ENCODE data around the gene CPAMD8. TPM values are rescaled to one million over a fixed set of nuclear protein-coding genes. Genes with fewer than 3 reads are reported as not detected.

CPAMD8 gene
- total RNA-seq, 4 donors from 2014 or later, result 6.0 to 15.6 (median 7.6) TPM

GRCh38 chr19:16896146-16897028 lies 130.2 kb downstream of the CPAMD8 start:
- in situ Hi-C loops (cut with MboI; ENCODE audit: low sequenced_read_pairs in 4 of 4) (no loop called here), intact Hi-C loops (cut with DNase I; ENCODE audit: low total_unique reads) (no loop called here)
- Histone ChIP-seq H3K9me3 (no peaks in the 10 kb centered on the region), H3K4me1 (peaks cover 0 to 7% of the 10 kb centered on the region in 2 donors), H3K27me3 (peaks cover 15 to 25% (median 21%) of the 10 kb centered on the region in 3 donors), H3K27ac (peak overlapping the region in 3 of 4 donors; percentile 64 to 77 (median 74)), H3K36me3 (no peaks in the 10 kb centered on the region), H3K4me3 (peak overlapping the region; percentile 46 to 62 (median 56))
- DNase-seq, result no peak
- ATAC-seq, result peak in 1 of 2 donors; percentile 20
- TF ChIP-seq, protein P1, sequence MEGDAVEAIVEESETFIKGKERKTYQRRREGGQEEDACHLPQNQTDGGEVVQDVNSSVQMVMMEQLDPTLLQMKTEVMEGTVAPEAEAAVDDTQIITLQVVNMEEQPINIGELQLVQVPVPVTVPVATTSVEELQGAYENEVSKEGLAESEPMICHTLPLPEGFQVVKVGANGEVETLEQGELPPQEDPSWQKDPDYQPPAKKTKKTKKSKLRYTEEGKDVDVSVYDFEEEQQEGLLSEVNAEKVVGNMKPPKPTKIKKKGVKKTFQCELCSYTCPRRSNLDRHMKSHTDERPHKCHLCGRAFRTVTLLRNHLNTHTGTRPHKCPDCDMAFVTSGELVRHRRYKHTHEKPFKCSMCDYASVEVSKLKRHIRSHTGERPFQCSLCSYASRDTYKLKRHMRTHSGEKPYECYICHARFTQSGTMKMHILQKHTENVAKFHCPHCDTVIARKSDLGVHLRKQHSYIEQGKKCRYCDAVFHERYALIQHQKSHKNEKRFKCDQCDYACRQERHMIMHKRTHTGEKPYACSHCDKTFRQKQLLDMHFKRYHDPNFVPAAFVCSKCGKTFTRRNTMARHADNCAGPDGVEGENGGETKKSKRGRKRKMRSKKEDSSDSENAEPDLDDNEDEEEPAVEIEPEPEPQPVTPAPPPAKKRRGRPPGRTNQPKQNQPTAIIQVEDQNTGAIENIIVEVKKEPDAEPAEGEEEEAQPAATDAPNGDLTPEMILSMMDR (IDR thresholded peaks at IDR 0.05 in 4 of 5, conservative IDR thresholded peaks at IDR 0.05 in 1 of 5), result no peak
- TF ChIP-seq POLR2A (IDR thresholded peaks at IDR 0.05), result peak; percentile 39 to 51

- DNase-seq (no peak), ATAC-seq (no peak)
- peak overlapping the region in 2 of 4 donors; percentile 64 to 74 for H3K27ac ChIP-seq
- no peak for TF ChIP-seq POLR2A (IDR thresholded peaks at IDR 0.05)
- TF ChIP-seq, protein P1 (IDR thresholded peaks at IDR 0.05 in 4 of 5, conservative IDR thresholded peaks at IDR 0.05 in 1 of 5), result no peak
- no peaks in the 10 kb centered on the region for H3K9me3 ChIP-seq
- H3K4me1 ChIP-seq, result peaks cover 0 to 7% of the 10 kb centered on the region in 2 donors
- in situ Hi-C loops (cut with MboI; ENCODE audit: low sequenced_read_pairs in 4 of 4) (no loop called here), intact Hi-C loops (cut with DNase I; ENCODE audit: low total_unique reads) (no loop called here)
- H3K4me3 ChIP-seq, result peak overlapping the region in 3 of 4 donors; percentile 46 to 58 (median 54)
- peaks cover 15 to 25% (median 21%) of the 10 kb centered on the region in 3 donors for H3K27me3 ChIP-seq
- no peaks in the 10 kb centered on the region for H3K36me3 ChIP-seq
Observed at GRCh38 chr19:16895467-16896145, 131.0 kb downstream of the CPAMD8 start.

DNA sequence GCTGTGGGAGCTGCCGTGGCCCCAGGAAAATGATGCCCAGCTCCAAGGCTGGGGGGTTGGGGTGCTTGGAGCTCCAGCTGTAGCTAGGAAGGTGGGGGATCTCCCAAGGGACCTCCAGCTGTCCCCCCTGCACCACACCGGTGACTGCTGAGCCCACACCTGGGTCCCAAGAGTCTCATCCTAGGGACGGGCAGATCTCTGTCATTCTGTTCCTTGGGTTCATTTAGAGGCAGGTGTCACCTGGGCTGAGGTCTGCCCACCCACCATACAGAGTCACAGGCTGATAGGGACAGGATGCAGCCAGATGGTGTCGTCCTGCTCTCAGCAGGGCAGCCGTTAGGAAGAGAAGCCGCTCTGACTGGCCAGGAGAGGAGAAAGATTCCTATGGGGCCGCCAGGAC lies 132.5 kb downstream of the CPAMD8 start:
- Histone ChIP-seq H3K27ac (peak overlapping the region in 3 of 4 donors; percentile 18 to 49 (median 43)), H3K9me3 (no peaks in the 10 kb centered on the region), H3K27me3 (peaks cover 15 to 25% (median 21%) of the 10 kb centered on the region in 3 donors), H3K4me1 (peaks cover 0 to 7% of the 10 kb centered on the region in 2 donors), H3K4me3 (no peak overlapping the region), H3K36me3 (no peaks in the 10 kb centered on the region)
- TF ChIP-seq, protein P1 (IDR thresholded peaks at IDR 0.05 in 4 of 5, conservative IDR thresholded peaks at IDR 0.05 in 1 of 5), result no peak
- TF ChIP-seq POLR2A (IDR thresholded peaks at IDR 0.05), result no peak
- in situ Hi-C loops (cut with MboI; ENCODE audit: low sequenced_read_pairs in 4 of 4) (no loop called here), intact Hi-C loops (cut with DNase I; ENCODE audit: low total_unique reads) (no loop called here)
- ATAC-seq (no peak), DNase-seq (no peak)

- H3K27me3 ChIP-seq, result peaks cover 15 to 25% (median 21%) of the 10 kb centered on the region in 3 donors
- in situ Hi-C loops (cut with MboI; ENCODE audit: low sequenced_read_pairs in 4 of 4), result no loop called here
- intact Hi-C loops (cut with DNase I; ENCODE audit: low total_unique reads), result no loop called here
- no peak for ATAC-seq
- H3K4me3 ChIP-seq, result no peak overlapping the region
- peak overlapping the region; percentile 18 to 49 (median 33) for H3K27ac ChIP-seq
- no peaks in the 10 kb centered on the region for H3K9me3 ChIP-seq
- peaks cover 0 to 7% of the 10 kb centered on the region in 2 donors for H3K4me1 ChIP-seq
- DNase-seq, result no peak
- no peaks in the 10 kb centered on the region for H3K36me3 ChIP-seq
- TF ChIP-seq, protein P1 (IDR thresholded peaks at IDR 0.05 in 4 of 5, conservative IDR thresholded peaks at IDR 0.05 in 1 of 5), result no peak
- TF ChIP-seq POLR2A (IDR thresholded peaks at IDR 0.05), result no peak
Observed at GRCh38 chr19:16893686-16893989, 133.0 kb downstream of the CPAMD8 start.
